M059J (cell line): ENCODE measurements around the gene BCL7B. TPM values are rescaled to one million over a fixed set of nuclear protein-coding genes. Genes with fewer than 3 reads are reported as not detected.
"Not testable (repeated sequence)": the region's sequence is repeated elsewhere in the genome, so short reads cannot be mapped to it uniquely, and the experiment has no call there.

Experiments used
- DNase-seq: peaks from one replicate; pipeline ENCODE4 v3.0.0-alpha.2; 2012; ENCODE audit warnings: low read depth
- total RNA-seq: library from RNA; depleted of rRNA; stranded (reverse); fragments of >200 nt; shearing (Covaris generic); gene quantifications from 2 replicates; pipeline ENCODE4 v1.2.3, GENCODE V29; 2014

Gene BCL7B
- total RNA-seq, 1 experiment from 2014 or later, result 60.7 TPM

GRCh38 chr7:73572767-73573186, 15.3 kb upstream of the BCL7B start:
- no peak for DNase-seq

DNA sequence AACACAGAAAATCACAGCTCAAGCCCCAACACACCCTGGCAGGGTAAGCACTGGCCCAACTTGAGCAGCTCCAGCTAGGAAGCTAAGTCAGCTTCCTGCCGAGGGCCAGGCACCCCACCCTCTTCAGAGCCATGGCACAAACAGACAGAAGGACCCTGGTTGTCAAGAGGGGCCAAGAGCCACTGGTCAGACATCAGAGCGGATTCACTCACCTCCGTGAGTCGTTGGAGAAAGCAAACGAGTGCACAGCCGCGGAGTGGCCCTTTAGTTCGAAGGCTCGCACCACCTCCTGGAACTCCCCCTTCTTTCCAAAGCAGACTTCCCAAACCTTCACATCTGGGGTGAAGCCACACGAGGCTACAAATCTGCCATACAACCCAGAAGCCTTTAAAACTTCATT, 13.5 kb upstream of the BCL7B start:
- no peak for DNase-seq

DNA sequence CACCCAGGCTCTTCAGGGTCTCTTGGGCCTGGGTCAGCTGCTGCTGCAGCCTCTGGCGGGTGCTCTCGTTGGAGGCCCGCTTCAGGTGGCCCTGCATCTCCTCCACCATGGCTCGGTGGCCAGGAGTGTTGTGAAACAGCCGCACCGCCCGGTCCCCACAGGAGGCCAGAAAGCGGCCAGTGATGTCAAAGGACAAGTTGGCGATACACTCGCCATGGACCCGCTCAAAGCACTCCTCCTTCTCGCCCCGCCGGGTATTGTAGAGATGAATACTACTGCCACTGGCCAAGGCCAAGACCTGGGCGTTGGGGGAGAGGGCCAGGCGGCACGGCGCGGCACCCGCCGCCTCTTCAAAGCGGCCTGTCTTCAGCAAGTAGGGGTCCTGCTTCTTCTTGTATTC, 13.0 kb upstream of the BCL7B start:
- no peak for DNase-seq

GRCh38 chr7:73569042-73569608, 11.6 kb upstream of the BCL7B start:
- no peak for DNase-seq

GRCh38 chr7:73567846-73568685, 10.6 kb upstream of the BCL7B start:
- peak; percentile 80 for DNase-seq

GRCh38 chr7:73567140-73567539, 9.7 kb upstream of the BCL7B start:
- DNase-seq, result no peak

DNA sequence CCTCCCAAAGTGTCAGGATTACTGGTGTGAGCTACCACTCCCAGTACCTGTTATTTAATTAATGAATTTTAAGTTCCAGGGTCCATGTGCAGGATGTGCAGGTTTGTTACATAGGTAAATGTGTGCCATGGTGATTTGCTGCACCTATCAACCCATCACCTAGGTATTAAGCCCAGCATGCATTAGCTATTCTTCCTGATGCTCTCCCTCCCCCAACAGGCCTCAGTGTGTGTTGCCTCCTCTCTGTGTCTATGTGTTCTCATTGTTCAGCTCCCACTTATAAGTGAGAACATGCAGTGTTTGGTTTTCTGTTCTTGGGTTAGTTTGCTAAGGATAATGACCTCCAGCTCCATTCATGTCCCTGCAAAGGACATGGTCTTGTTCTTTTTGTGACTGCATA, 8.9 kb upstream of the BCL7B start:
- DNase-seq, result not testable (repeated sequence)

- peak; percentile 24 for DNase-seq
Measured at GRCh38 chr7:73565675-73566340, 8.3 kb upstream of the BCL7B start.

- peak; percentile 85 for DNase-seq
Measured at GRCh38 chr7:73560109-73560835, 2.8 kb upstream of the BCL7B start.

DNA sequence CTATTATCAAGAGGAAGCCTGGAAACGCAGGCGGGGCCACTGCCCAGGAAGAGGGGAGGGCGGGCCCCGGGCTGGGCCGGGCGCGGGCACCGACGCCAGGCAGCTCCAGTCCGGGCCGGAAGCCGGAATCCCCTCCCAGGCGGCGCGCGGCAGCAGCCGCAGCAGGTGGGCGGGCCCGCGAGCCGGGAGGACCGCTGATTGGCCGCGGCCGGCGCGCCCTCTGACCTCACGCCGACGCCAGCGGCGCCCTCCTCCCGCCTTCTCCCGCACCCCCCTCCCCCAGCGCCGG, 438 bp downstream of the BCL7B start:
- peak; percentile 93 for DNase-seq

GRCh38 chr7:73556208-73557107, 1.0 kb downstream of the BCL7B start:
- no peak for DNase-seq

GRCh38 chr7:73555411-73555982, 2.0 kb downstream of the BCL7B start:
- no peak for DNase-seq

DNA sequence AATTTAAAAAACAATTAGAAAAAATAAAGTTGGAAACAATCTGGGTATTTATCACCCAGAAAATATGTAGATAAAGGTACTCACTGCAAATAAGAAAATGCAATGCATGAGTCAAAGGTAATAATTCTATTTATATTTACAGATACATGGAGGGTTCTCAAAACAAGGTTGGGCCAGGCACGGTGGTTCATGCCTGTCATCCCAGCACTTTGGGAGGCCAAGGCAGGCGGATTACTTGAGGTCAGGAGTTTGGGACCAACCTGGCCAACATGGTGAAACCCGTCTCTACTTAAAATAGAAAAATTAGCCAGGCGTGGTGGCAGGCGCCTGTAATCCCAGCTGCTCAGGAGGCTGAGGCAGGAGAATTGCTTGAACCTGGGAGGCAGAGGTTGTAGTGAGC, 7.4 kb downstream of the BCL7B start:
- not testable (repeated sequence) for DNase-seq

DNA sequence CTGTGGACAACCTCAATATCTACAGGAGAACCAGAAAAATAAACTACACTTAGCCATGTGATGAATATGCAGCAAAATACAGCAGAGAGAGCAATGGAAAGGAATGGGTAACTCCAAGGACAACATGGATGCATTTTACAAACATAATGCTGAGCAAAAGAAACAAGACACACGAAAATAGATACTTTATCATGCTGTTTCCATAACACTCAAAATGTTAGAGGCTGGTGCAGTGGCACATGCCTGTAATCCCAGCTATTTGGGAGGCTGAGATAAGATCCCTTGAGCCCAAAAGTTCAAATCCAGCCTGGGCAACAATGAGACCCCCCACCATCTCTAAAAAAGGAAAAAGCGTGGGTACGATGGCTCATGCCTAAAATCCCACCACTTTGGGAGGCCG, 8.3 kb downstream of the BCL7B start:
- DNase-seq, result no peak

GRCh38 chr7:73547841-73548240, 9.6 kb downstream of the BCL7B start:
- no peak for DNase-seq

DNA sequence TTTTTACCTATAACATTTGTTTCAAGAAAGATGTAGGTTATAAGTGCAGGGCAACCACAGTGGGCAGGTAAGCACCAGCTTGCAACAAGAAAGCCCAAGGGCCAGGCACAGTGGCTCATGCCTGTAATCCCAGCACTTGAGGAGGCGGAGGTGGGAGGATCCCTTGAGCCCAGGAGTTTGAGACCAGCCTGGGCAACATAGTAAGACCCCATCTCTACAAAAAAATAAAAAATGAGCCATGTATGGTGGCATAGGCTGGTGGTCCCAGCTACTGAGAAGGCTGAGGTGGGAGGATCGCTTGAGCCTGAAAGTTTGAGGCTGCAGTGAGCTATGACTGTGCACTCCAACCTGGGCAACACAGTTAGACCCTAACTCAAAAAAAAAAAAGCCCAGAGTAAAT, 12.8 kb downstream of the BCL7B start:
- no peak for DNase-seq

DNA sequence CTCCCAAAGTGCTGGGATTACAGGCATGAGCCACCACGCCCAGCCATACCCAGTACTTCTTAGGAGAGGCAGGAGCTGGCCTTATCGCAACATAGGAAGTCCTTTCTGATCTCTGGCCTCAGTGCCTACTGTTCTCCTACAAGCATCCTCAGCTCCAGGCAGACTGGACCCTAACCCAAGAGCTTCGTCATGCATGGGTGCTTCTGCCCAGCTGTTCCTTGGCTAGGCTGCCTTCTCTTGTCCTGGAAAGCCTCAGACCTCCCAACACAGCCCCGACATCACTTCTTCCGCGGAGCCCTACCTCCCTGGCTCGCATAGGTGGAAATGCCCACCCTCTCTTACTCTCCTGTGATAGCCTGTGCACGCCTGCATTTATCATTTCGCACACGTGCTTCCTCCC, 15.8 kb downstream of the BCL7B start:
- DNase-seq, result no peak

DNA sequence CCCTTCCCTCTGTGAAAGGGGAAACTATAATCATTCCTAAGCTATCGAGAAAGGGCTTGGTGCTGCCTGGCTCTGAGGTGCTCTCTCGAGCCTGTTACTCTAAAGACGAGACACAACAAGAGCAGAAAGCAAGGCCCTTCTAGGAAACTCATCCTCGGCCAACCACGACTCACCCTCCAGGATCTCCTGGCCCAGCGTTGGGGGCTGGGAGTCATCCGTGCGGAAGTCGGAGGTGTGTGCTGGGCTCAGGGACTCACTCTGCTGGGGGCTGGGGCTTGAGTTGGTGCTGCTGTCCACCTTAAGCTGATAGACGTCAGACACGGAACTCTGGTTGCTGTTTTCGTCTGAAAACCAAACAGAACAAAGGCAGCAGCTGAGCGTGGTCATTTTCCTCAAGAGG, 17.8 kb downstream of the BCL7B start:
- no peak for DNase-seq

- DNase-seq, result not testable (repeated sequence)
Measured at GRCh38 chr7:73538510-73538909, 19.0 kb downstream of the BCL7B start.

DNA sequence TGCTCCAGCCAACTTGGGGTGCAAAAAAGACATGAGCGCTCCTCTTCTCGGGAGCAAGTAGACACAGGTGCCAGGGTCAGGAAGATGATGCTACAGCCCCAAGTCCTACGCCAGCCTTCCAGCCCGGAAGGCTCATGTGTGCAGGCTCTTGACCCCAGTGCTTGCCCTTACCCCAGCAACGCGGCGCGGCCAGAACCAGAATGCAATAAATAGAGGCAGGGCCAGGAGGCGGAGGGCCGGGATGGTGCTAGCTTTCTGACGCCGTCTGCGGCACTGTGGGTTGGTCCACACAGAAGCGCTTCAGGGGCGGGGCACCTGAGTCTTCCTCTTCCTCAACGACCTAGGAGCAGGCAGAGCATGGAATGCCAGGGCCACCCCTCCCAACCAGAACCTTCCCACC, 20.4 kb downstream of the BCL7B start:
- DNase-seq, result no peak

DNA sequence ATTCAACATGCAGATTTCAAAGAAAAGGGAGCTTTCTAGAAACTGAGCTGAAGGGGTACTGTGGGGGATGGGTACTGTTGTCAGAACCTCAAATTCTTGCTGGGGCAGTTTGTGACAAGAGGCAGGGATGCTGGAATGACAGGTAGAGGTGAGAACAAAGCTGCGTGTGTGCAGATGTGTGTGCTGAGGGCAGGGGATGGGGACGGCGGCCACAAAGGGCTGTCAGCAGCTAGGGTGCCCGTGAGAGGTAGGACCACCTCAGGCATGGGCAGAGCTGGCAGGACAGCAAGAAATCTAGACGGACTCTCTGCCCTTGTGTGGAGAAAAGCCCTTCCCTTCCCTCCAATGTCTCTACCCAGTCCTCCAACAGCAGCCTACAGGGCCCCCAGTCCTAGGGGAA, 21.0 kb downstream of the BCL7B start:
- no peak for DNase-seq
